ENCODE measurements around the gene SLC45A2. TPM values are rescaled to one million over a fixed set of nuclear protein-coding genes. Genes with fewer than 3 reads are reported as not detected.

Gene SLC45A2
- total and polyA plus RNA-seq, 7 donors, result 0.08 to 0.24 TPM; not detected in 5

DNA sequence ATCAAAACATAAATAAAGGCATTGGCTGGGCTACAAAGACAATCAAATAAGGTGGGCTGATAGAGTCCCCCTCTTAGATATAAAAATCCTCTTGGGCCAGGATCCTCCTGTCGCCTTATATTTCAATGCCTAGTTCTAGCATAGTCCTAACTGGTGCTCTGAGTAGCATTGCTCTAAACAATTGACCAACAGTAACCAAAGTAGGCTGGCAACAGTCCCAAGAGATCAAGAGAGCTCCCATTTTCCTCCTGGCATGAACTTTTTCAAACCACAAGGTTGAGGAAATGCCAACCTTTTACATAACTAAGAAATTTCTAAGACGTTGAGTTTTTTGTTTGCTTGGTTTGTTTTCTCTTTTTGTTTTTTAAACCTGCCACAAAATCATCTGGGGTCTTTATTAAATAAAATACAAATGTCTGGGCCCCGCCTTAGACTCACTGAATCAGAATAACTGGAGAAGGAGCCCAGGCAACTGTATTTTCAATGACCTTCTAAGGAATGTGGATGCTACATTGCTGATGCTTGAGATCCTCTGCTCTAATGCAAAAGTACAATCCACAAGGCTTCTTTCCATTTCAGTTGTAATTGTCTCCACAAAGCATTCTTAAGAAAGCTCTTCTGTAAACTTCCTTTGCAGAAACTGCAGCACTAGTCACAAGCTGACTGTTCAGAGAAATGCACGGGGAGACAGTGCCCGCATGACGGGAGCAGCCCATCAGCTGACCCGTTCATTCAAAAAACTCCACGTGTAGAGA lies 2.9 kb downstream of the SLC45A2 start:
- no peak for ATAC-seq
- Histone ChIP-seq H3K27ac (no peak overlapping the region), H3K9me3 (no peaks in the 10 kb centered on the region), H3K27me3 (ENCODE audit: insufficient read depth in 3 of 3, low read length in 2 of 3) (no peaks in the 10 kb centered on the region), H3K36me3 (ENCODE audit: insufficient read depth in 1 of 2, low read depth in 1 of 2) (peaks cover 0 to 6% of the 10 kb centered on the region in 2 donors), H3K4me1 (no peaks in the 10 kb centered on the region), H3K4me3 (no peak overlapping the region)
- DNase-seq, result no peak
- TF ChIP-seq, protein P1, sequence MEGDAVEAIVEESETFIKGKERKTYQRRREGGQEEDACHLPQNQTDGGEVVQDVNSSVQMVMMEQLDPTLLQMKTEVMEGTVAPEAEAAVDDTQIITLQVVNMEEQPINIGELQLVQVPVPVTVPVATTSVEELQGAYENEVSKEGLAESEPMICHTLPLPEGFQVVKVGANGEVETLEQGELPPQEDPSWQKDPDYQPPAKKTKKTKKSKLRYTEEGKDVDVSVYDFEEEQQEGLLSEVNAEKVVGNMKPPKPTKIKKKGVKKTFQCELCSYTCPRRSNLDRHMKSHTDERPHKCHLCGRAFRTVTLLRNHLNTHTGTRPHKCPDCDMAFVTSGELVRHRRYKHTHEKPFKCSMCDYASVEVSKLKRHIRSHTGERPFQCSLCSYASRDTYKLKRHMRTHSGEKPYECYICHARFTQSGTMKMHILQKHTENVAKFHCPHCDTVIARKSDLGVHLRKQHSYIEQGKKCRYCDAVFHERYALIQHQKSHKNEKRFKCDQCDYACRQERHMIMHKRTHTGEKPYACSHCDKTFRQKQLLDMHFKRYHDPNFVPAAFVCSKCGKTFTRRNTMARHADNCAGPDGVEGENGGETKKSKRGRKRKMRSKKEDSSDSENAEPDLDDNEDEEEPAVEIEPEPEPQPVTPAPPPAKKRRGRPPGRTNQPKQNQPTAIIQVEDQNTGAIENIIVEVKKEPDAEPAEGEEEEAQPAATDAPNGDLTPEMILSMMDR (IDR thresholded peaks at IDR 0.05), result no peak
- 81 to 82% (median 81%) methylated on average over 8 of the region's 8 CpGs for WGBS, 3 donors
- intact Hi-C loops (cut with DNase I), result no loop called here

DNA sequence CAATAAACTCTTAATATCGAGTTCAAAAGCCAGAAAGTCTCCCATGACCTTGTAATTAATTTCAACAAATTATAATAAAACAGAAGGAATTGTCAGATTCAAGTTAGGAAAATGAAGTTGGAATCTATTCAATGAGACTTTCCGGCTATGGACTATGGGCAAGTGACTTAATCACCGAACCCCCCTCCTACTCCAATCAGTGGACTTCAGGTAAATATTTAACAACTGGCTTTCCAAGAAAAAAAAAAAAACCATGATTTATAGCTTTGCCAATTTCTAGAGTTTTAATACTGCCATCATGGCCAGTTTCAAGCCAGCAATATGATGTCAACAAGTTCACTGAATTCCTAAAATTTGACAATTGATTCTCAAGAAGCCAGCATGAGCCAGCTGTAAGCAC lies 4.5 kb downstream of the SLC45A2 start:
- H3K36me3 ChIP-seq (ENCODE audit: insufficient read depth in 1 of 2, low read depth in 1 of 2), result no peaks in the 10 kb centered on the region
- no peak overlapping the region for H3K4me3 ChIP-seq
- no peaks in the 10 kb centered on the region for H3K9me3 ChIP-seq
- no peaks in the 10 kb centered on the region for H3K27me3 ChIP-seq (ENCODE audit: insufficient read depth in 3 of 3, low read length in 2 of 3)
- H3K27ac ChIP-seq, result no peak overlapping the region
- intact Hi-C loops (cut with DNase I), result no loop called here
- TF ChIP-seq, protein P1 (IDR thresholded peaks at IDR 0.05), result no peak
- DNase-seq (no peak), ATAC-seq (no peak)
- H3K4me1 ChIP-seq, result no peaks in the 10 kb centered on the region
- 86 to 87% (median 87%) methylated on average over 3 of the region's 3 CpGs for WGBS, 3 donors

DNA sequence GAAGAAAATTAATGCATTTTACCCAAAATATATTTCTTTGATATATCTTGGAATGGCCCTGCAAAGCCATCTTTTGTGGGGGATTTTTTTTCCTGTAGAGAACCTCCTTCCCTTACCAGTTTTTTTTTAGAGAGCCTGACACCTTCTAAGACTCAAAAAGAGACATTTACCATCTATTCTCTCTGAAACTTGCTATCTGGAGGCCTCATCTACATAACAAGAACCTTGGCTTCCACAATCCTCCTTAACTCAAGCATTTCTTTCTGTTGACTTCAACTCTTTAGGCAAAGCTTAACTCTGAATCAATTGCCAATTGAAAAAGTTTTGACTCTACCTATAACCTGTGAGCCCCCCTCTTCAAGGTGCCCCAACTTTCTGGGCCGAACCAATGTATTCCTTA lies 6.2 kb downstream of the SLC45A2 start:
- H3K27ac ChIP-seq, result no peak overlapping the region
- H3K9me3 ChIP-seq, result no peaks in the 10 kb centered on the region
- no peaks in the 10 kb centered on the region for H3K36me3 ChIP-seq (ENCODE audit: insufficient read depth in 1 of 2, low read depth in 1 of 2)
- H3K4me1 ChIP-seq, result no peaks in the 10 kb centered on the region
- intact Hi-C loops (cut with DNase I), result no loop called here
- ATAC-seq (no peak), DNase-seq (no peak)
- no peak overlapping the region for H3K4me3 ChIP-seq
- TF ChIP-seq, protein P1 (IDR thresholded peaks at IDR 0.05), result no peak
- no peaks in the 10 kb centered on the region for H3K27me3 ChIP-seq (ENCODE audit: insufficient read depth in 3 of 3, low read length in 2 of 3)
- WGBS, 3 donors, result 81 to 89% (median 89%) methylated on average over 1 of the region's 1 CpG

DNA sequence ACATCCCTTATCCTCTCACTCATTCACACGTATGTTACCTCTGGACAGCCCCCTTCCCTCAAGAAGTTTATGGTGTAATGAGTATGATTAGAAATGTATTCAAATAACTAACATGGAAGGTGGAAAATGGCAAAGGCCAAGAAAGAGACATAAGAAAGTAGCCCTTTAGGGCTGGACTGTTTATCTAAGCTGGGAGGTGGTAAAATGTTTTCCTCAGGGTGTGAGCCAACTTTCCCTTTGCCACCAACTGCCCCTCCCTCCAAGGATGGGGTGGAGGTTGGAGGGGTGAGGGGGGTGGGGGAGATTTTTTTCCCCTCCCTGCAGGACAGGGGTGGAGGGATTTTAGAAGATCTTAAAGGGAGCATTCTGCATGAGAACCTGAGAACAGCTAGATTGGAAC lies 8.2 kb downstream of the SLC45A2 start:
- H3K27ac ChIP-seq, result no peak overlapping the region
- WGBS, 3 donors, result 75 to 90% (median 88%) methylated on average over 1 of the region's 1 CpG

More for the DNA sequence above, 8.2 kb downstream of the SLC45A2 start:
- no peaks in the 10 kb centered on the region for H3K9me3 ChIP-seq
- TF ChIP-seq, protein P1 (IDR thresholded peaks at IDR 0.05), result no peak
- intact Hi-C loops (cut with DNase I), result no loop called here
- H3K4me1 ChIP-seq, result no peaks in the 10 kb centered on the region
- ATAC-seq, result no peak
- no peak overlapping the region for H3K4me3 ChIP-seq
- DNase-seq, result no peak
- H3K27me3 ChIP-seq (ENCODE audit: insufficient read depth in 3 of 3, low read length in 2 of 3), result no peaks in the 10 kb centered on the region
- H3K36me3 ChIP-seq (ENCODE audit: insufficient read depth in 1 of 2, low read depth in 1 of 2), result no peaks in the 10 kb centered on the region
